ENCODE data around the gene ZNF425.
"Not testable (repeated sequence)": the region's sequence is repeated elsewhere in the genome, so short reads cannot be mapped to it uniquely, and the experiment has no call there.

DNA sequence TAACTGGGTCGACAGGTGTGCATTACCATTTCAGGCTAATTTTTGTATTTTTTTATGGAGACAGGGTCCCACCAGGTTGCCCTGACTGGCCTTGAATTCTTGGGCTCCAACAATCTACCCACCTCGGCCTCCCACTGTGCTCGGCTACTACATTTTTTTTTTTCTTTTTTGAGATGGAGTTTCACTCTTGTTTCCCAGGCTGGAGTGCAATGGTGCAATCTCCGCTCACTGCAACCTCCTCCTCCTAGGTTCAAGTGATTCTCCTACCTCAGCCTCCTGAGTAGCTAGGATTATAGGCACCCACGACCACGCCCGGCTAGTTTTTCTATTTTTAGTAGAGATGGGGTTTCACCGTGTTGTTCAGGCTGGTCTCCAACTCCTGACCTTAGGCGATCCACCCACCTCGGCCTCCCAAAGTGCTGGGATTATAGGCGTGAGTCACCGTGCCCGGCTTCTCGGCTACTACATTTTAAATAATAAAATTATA lies 18.4 kb upstream of the ZNF425 start:
- TF ChIP-seq, protein P1, sequence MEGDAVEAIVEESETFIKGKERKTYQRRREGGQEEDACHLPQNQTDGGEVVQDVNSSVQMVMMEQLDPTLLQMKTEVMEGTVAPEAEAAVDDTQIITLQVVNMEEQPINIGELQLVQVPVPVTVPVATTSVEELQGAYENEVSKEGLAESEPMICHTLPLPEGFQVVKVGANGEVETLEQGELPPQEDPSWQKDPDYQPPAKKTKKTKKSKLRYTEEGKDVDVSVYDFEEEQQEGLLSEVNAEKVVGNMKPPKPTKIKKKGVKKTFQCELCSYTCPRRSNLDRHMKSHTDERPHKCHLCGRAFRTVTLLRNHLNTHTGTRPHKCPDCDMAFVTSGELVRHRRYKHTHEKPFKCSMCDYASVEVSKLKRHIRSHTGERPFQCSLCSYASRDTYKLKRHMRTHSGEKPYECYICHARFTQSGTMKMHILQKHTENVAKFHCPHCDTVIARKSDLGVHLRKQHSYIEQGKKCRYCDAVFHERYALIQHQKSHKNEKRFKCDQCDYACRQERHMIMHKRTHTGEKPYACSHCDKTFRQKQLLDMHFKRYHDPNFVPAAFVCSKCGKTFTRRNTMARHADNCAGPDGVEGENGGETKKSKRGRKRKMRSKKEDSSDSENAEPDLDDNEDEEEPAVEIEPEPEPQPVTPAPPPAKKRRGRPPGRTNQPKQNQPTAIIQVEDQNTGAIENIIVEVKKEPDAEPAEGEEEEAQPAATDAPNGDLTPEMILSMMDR (conservative IDR thresholded peaks at IDR 0.05; ENCODE audit: low read length) = not testable (repeated sequence)
- TF ChIP-seq EZH2phosphoT487 (IDR thresholded peaks at IDR 0.05; ENCODE audit: borderline replicate concordance, low read depth, low read length) = not testable (repeated sequence)
